K562 (cell line): ENCODE data around the gene RTP3. TPM values are rescaled to one million over a fixed set of nuclear protein-coding genes. Genes with fewer than 3 reads are reported as not detected.

ENCODE experiments used
- ATAC-seq: fragments of 200-7000 bp; cut with Tn5 transposase; 3 replicates; pipeline ENCODE4 v1.9.1; 2020; ENCODE audit warnings: moderate library complexity
- BruUV-seq: library from RNA; stranded (reverse); fragments of 400-500 nt; replicated peaks from 2 replicates; lab custom pipeline; 2021; lab: Mats Ljungman, UMichigan
- CTCF ChIA-PET: fragments of 300-600 bp; formaldehyde crosslinking; extraction: SDS; loops from one replicate; lab custom pipeline; 2021; ENCODE audit warnings: low intra/inter-chr PET ratio; lab: Yijun Ruan, JAX
- POLR2A ChIA-PET: fragments of 300-600, 350-650 bp; sonication (Branson Sonifier 250); formaldehyde crosslinking; extraction: SDS; loops from one replicate; lab custom pipeline; 2021; ENCODE audit warnings: antibody characterized with exemption, inconsistent platforms; lab: Yijun Ruan, JAX
- DNase-seq, 4 experiments: peaks; one replicate each; pipeline versions ENCODE4 v3.0.0 to v3.0.0-alpha.2; 2011 to 2018; ENCODE audit warnings: low spot score in 3 of 4, mixed read lengths in 3 of 4; ENCODE audit errors: extremely low read depth in 1 of 4
- FAIRE-seq: peaks from 2 replicates; lab custom pipeline; 2011; peaks lifted over from hg19 to GRCh38; lab: Jason Lieb, UNC
- H2AFZ ChIP-seq: 2 replicates; pipeline ENCODE4 v1.6.0; 2011; ENCODE audit warnings: low read depth, low read length, control low read depth, inconsistent platforms
- H3K27ac ChIP-seq: fragments of 200-600 bp; 3 replicates; pipeline ENCODE4 v1.8.0; 2011; ENCODE audit warnings: low read depth, mild to moderate bottlenecking, control low read depth, inconsistent platforms, low read length, moderate library complexity, mixed read lengths; ENCODE audit errors: extremely low read depth
- H3K27me3 ChIP-seq, 2 experiments: fragments of 300-600 bp in 1 of 2; 2 replicates in 1 of 2; 3 replicates in 1 of 2; pipeline versions ENCODE4 v1.6.0 to v1.8.0; 2011; ENCODE audit warnings: inconsistent platforms in 2 of 2, low read length in 2 of 2, mild to moderate bottlenecking in 1 of 2, mixed read lengths in 1 of 2, moderate library complexity in 1 of 2; ENCODE audit not compliant: control insufficient read depth in 2 of 2, insufficient read depth in 2 of 2
- H3K36me3 ChIP-seq: fragments of 300-600 bp; 3 replicates; pipeline ENCODE4 v1.8.0; 2011; ENCODE audit warnings: mild to moderate bottlenecking, low read length, inconsistent platforms; ENCODE audit not compliant: control insufficient read depth, insufficient read depth
- H3K4me1 ChIP-seq, 2 experiments: fragments of 200-600 bp in 1 of 2; replicated peaks in 1 of 2; 2 replicates in 1 of 2; 3 replicates in 1 of 2; pipeline versions ENCODE4 v1.5.1 to v1.8.0; 2011; ENCODE audit warnings: inconsistent platforms in 2 of 2, low read length in 2 of 2, mild to moderate bottlenecking in 1 of 2, mixed read lengths in 1 of 2, moderate library complexity in 1 of 2; ENCODE audit not compliant: control insufficient read depth in 2 of 2, insufficient read depth in 2 of 2
- H3K4me2 ChIP-seq: 2 replicates; pipeline ENCODE4 v1.6.1; 2011; ENCODE audit warnings: low read length, control low read depth, inconsistent platforms, mixed read lengths; ENCODE audit not compliant: insufficient read depth
- H3K4me3 ChIP-seq: fragments of 200-600 bp; sonication (generic), shearing (Covaris generic); 2 replicates; pipeline ENCODE4 v1.5.1; 2016; ENCODE audit warnings: control low read depth, inconsistent platforms
- H3K79me2 ChIP-seq: fragments of 200-600 bp; 3 replicates; pipeline ENCODE4 v1.8.0; 2011; ENCODE audit warnings: low read length, inconsistent platforms; ENCODE audit not compliant: control insufficient read depth, insufficient read depth
- H3K9ac ChIP-seq, 2 experiments: 2 replicates each; pipeline versions ENCODE4 v1.6.0 to v1.6.1; 2011; ENCODE audit warnings: low read depth in 2 of 2, low read length in 2 of 2, control low read depth in 1 of 2, inconsistent platforms in 1 of 2, mild to moderate bottlenecking in 1 of 2, mixed read lengths in 1 of 2; ENCODE audit not compliant: insufficient read depth in 1 of 2
- H3K9me1 ChIP-seq: one replicate; pipeline ENCODE4 v1.6.0; 2011; ENCODE audit warnings: inconsistent platforms, mild to moderate bottlenecking, low read length, moderate library complexity; ENCODE audit not compliant: control insufficient read depth, insufficient read depth
- H3K9me3 ChIP-seq: replicated peaks from 2 replicates; pipeline ENCODE4 v1.5.1; 2011; ENCODE audit warnings: low read depth, low read length, inconsistent platforms; ENCODE audit not compliant: control insufficient read depth, insufficient read depth
- H4K20me1 ChIP-seq: replicated peaks from 2 replicates; pipeline ENCODE4 v1.6.1; 2011; ENCODE audit warnings: low read length, inconsistent platforms, mixed read lengths; ENCODE audit not compliant: control insufficient read depth, insufficient read depth
- BRF1 ChIP-seq: IDR thresholded peaks from 3 replicates; pipeline ENCODE4 v1.6.1; 2011; ENCODE audit warnings: borderline replicate concordance, mild to moderate bottlenecking; ENCODE audit not compliant: insufficient read length; ENCODE audit errors: extremely low read depth
- FUS ChIP-seq: fragments of 200-400 bp; formaldehyde crosslinking; optimal IDR thresholded peaks from 2 replicates; pipeline ENCODE3; 2017; ENCODE audit warnings: low read depth, low read length
- GABPB2 ChIP-seq: fragments of 250-450 bp; sonication (Bioruptor Pico); conservative IDR thresholded peaks from 2 replicates; pipeline ENCODE4 v1.5.1; 2021; ENCODE audit warnings: mild to moderate bottlenecking
- POU5F1 ChIP-seq: fragments of 150-350 bp; IDR thresholded peaks from 2 replicates; pipeline ENCODE4 v1.6.1; 2014; ENCODE audit warnings: borderline replicate concordance, low read length, low read depth, mild to moderate bottlenecking; ENCODE audit not compliant: partially characterized antibody
- ZNF146 ChIP-seq: IDR thresholded peaks from one replicate; pipeline ENCODE4 v1.6.1; 2018; ENCODE audit warnings: missing compliant biosample characterization; ENCODE audit not compliant: unreplicated experiment
- WGBS: fragments of 100-300 bp; shearing (Covaris generic); methylation state at CpG from one replicate; pipeline ENCODE4 v1.1.6; 2016; ENCODE audit warnings: low coverage, mixed read lengths; ENCODE audit not compliant: insufficient coverage; ENCODE audit errors: missing lambda C conversion rate; 5-methylcytosine and 5-hydroxymethylcytosine counted together
- in situ Hi-C: fragments of 300-500 bp; cut with MboI; formaldehyde crosslinking; loops from 4 replicates; pipeline ENCODE4 v1.15.0; 2018; ENCODE audit warnings: inconsistent platforms, mixed read lengths
- intact Hi-C: fragments of 100-400 bp; cut with micrococcal nuclease; formaldehyde crosslinking; loops from 2 replicates; pipeline ENCODE4 v1.14.2; 2022
- polyA plus RNA-seq, 8 experiments: library from polyadenylated mRNA; depleted of rRNA in 4 of 8; stranded (reverse) in 5 of 8; unstranded in 3 of 8; fragments of >200 nt; fragmentation: Nextera tagmentation in 2 of 8; fragmentation: Illumina TruSeq in 1 of 8; extraction: Ambion mirVana in 2 of 8; extraction: Trizol in 1 of 8; gene quantifications; 2 replicates each; pipeline versions ENCODE4 v1.2.1 to v1.2.3, GENCODE V29; 2011 to 2014; ENCODE audit warnings: inconsistent platforms in 1 of 8, missing spikeins in 1 of 8
- total RNA-seq, 7 experiments: library from RNA; depleted of rRNA in 6 of 7; stranded (reverse); fragments of >200 nt in 6 of 7; fragmentation: Illumina TruSeq in 2 of 7; extraction: Trizol in 2 of 7; gene quantifications; 2 replicates each; pipeline versions ENCODE4 v1.2.1 to v1.2.3, GENCODE V29; 2011 to 2021; ENCODE audit warnings: low replicate concordance in 1 of 7
- TF ChIP-seq, protein P1 (sequence below): fragments of 450-650 bp; IDR thresholded peaks from 2 replicates; pipeline ENCODE4 v1.6.1; 2016; ENCODE audit warnings: low read depth
- TF ChIP-seq, protein P2 (sequence below): fragments of 250-450 bp; sonication (Bioruptor Pico); IDR thresholded peaks from 2 replicates; pipeline ENCODE4 v1.5.0; 2021
- TF ChIP-seq, protein P3 (sequence below): fragments of 450-650 bp; IDR thresholded peaks from 2 replicates; pipeline ENCODE4 v1.6.1; 2017; ENCODE audit warnings: antibody characterized with exemption, mild to moderate bottlenecking

The RTP3 gene
- total and polyA plus RNA-seq, 9 of the 15 experiments (the other 6 are each of a cell fraction or from before 2014, with no cell fraction given): not detected

GRCh38 chr3:46456118-46456517 is 41.7 kb upstream of the RTP3 start:
- CTCF ChIA-PET: no interaction called here
- TF ChIP-seq GABPB2: no peak
- no peak for TF ChIP-seq ZNF146
- no peak for TF ChIP-seq POU5F1
- TF ChIP-seq, protein P1, sequence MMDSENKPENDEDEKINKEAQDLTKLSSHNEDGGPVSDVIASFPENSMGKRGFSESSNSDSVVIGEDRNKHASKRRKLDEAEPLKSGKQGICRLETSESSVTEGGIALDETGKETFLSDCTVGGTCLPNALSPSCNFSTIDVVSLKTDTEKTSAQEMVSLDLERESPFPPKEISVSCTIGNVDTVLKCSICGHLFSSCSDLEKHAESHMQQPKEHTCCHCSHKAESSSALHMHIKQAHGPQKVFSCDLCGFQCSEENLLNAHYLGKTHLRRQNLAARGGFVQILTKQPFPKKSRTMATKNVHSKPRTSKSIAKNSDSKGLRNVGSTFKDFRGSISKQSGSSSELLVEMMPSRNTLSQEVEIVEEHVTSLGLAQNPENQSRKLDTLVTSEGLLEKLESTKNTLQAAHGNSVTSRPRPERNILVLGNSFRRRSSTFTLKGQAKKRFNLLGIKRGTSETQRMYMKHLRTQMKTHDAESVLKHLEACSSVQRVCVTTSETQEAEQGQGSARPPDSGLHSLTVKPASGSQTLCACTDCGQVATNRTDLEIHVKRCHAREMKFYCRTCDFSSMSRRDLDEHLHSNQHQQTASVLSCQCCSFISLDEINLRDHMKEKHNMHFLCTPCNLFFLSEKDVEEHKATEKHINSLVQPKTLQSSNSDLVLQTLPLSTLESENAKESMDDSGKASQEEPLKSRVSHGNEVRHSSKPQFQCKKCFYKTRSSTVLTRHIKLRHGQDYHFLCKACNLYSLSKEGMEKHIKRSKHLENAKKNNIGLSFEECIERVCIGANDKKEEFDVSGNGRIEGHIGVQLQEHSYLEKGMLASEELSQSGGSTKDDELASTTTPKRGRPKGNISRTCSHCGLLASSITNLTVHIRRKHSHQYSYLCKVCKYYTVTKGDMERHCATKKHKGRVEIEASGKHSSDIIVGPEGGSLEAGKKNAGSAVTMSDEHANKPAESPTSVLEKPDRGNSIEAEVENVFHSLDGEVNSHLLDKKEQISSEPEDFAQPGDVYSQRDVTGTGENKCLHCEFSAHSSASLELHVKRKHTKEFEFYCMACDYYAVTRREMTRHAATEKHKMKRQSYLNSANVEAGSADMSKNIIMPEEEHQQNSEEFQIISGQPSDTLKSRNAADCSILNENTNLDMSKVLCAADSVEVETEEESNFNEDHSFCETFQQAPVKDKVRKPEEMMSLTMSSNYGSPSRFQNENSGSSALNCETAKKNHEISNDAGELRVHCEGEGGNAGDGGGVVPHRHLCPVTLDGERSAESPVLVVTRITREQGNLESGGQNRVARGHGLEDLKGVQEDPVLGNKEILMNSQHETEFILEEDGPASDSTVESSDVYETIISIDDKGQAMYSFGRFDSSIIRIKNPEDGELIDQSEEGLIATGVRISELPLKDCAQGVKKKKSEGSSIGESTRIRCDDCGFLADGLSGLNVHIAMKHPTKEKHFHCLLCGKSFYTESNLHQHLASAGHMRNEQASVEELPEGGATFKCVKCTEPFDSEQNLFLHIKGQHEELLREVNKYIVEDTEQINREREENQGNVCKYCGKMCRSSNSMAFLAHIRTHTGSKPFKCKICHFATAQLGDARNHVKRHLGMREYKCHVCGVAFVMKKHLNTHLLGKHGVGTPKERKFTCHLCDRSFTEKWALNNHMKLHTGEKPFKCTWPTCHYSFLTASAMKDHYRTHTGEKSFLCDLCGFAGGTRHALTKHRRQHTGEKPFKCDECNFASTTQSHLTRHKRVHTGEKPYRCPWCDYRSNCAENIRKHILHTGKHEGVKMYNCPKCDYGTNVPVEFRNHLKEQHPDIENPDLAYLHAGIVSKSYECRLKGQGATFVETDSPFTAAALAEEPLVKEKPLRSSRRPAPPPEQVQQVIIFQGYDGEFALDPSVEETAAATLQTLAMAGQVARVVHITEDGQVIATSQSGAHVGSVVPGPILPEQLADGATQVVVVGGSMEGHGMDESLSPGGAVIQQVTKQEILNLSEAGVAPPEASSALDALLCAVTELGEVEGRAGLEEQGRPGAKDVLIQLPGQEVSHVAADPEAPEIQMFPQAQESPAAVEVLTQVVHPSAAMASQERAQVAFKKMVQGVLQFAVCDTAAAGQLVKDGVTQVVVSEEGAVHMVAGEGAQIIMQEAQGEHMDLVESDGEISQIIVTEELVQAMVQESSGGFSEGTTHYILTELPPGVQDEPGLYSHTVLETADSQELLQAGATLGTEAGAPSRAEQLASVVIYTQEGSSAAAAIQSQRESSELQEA: no peak
- TF ChIP-seq, protein P2, sequence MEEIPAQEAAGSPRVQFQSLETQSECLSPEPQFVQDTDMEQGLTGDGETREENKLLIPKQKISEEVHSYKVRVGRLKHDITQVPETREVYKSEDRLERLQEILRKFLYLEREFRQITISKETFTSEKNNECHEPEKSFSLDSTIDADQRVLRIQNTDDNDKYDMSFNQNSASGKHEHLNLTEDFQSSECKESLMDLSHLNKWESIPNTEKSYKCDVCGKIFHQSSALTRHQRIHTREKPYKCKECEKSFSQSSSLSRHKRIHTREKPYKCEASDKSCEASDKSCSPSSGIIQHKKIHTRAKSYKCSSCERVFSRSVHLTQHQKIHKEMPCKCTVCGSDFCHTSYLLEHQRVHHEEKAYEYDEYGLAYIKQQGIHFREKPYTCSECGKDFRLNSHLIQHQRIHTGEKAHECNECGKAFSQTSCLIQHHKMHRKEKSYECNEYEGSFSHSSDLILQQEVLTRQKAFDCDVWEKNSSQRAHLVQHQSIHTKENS (CRISPR knock-in tag): no peak
- no peak for TF ChIP-seq FUS
- TF ChIP-seq, protein P3, sequence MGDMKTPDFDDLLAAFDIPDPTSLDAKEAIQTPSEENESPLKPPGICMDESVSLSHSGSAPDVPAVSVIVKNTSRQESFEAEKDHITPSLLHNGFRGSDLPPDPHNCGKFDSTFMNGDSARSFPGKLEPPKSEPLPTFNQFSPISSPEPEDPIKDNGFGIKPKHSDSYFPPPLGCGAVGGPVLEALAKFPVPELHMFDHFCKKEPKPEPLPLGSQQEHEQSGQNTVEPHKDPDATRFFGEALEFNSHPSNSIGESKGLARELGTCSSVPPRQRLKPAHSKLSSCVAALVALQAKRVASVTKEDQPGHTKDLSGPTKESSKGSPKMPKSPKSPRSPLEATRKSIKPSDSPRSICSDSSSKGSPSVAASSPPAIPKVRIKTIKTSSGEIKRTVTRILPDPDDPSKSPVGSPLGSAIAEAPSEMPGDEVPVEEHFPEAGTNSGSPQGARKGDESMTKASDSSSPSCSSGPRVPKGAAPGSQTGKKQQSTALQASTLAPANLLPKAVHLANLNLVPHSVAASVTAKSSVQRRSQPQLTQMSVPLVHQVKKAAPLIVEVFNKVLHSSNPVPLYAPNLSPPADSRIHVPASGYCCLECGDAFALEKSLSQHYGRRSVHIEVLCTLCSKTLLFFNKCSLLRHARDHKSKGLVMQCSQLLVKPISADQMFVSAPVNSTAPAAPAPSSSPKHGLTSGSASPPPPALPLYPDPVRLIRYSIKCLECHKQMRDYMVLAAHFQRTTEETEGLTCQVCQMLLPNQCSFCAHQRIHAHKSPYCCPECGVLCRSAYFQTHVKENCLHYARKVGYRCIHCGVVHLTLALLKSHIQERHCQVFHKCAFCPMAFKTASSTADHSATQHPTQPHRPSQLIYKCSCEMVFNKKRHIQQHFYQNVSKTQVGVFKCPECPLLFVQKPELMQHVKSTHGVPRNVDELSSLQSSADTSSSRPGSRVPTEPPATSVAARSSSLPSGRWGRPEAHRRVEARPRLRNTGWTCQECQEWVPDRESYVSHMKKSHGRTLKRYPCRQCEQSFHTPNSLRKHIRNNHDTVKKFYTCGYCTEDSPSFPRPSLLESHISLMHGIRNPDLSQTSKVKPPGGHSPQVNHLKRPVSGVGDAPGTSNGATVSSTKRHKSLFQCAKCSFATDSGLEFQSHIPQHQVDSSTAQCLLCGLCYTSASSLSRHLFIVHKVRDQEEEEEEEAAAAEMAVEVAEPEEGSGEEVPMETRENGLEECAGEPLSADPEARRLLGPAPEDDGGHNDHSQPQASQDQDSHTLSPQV: no peak
- no peak for TF ChIP-seq BRF1

More at GRCh38 chr3:46456118-46456517, 41.7 kb upstream of the RTP3 start:
- H3K4me1 ChIP-seq: no peaks in the 10 kb centered on the region
- DNase-seq (no peak), FAIRE-seq (no peak), ATAC-seq (peak; percentile 57)
- in situ Hi-C loops (no loop called here), intact Hi-C loops (no loop called here)
- H3K36me3 ChIP-seq: no peaks in the 10 kb centered on the region
- peaks cover 46 to 68% of the 10 kb centered on the region in 2 experiments for H3K27me3 ChIP-seq
- no peaks in the 10 kb centered on the region for H3K79me2 ChIP-seq
- H3K4me3 ChIP-seq: no peak overlapping the region
- no peaks in the 10 kb centered on the region for H3K9me3 ChIP-seq
- WGBS: 13% methylated on average over 14 of the region's 14 CpGs
- no peak overlapping the region for H3K27ac ChIP-seq
- POLR2A ChIA-PET: interaction anchor here (0.6 to 0.7 kb wide), 3 partner anchors 11 to 532 kb away, joined by 4 to 5 read pairs (median 4); no protein-coding TSS in a partner anchor
- BruUV-seq: no TSS peak
- H3K4me2 ChIP-seq: no peak overlapping the region
- H4K20me1 ChIP-seq: no peaks in the 10 kb centered on the region
- no peaks in the 10 kb centered on the region for H3K9me1 ChIP-seq
- H3K9ac ChIP-seq: no peak overlapping the region
- H2AFZ ChIP-seq: no peak overlapping the region
